B cell (primary cell): ENCODE measurements around the gene AKAP9.

ENCODE experiments used
- EZH2 ChIP-seq: IDR thresholded peaks from 2 replicates; pipeline ENCODE4 v1.6.1; 2012; ENCODE audit warnings: borderline replicate concordance, low read depth, mild to moderate bottlenecking, moderate library complexity, low read length; ENCODE audit not compliant: insufficient read depth, poor library complexity, severe bottlenecking
- TF ChIP-seq, protein P1 (sequence below): fragments of 200-600 bp; IDR thresholded peaks from one replicate; pipeline ENCODE4 v1.8.0; 2022; ENCODE audit warnings: antibody characterized with exemption, mild to moderate bottlenecking

DNA sequence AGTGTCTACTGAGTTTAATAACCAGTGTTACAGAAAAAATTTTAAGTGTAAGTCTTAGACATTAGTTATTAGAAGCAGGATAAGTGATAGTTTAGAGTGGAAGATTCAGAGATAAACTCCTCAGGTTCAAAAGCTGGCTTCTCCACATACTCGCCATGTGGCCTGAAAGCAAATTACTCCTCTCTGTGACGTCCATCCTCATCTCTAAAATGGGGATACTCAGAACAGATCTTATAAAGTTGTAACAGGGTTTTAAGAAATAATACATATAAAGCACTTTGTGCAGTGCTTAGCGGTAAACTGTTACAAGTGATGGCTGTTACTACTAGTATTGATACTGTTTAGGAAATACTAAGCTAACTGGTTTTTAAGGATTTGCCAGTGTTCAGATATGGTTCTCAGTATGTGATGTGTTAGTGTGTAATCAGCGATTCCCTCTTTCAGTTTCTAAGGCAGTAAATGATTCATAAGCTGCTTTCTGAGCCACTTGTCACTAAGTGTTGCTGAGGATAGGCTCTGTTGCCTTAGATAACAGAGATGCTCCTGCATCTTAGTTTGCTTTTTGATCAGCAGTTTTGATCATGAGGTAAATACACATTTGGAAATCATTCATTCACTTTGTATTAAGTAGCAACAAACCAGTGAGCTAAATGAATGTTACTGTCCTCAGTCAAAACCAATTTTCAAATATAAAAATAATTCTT lies 134.9 kb downstream of the AKAP9 start:
- TF ChIP-seq, protein P1, sequence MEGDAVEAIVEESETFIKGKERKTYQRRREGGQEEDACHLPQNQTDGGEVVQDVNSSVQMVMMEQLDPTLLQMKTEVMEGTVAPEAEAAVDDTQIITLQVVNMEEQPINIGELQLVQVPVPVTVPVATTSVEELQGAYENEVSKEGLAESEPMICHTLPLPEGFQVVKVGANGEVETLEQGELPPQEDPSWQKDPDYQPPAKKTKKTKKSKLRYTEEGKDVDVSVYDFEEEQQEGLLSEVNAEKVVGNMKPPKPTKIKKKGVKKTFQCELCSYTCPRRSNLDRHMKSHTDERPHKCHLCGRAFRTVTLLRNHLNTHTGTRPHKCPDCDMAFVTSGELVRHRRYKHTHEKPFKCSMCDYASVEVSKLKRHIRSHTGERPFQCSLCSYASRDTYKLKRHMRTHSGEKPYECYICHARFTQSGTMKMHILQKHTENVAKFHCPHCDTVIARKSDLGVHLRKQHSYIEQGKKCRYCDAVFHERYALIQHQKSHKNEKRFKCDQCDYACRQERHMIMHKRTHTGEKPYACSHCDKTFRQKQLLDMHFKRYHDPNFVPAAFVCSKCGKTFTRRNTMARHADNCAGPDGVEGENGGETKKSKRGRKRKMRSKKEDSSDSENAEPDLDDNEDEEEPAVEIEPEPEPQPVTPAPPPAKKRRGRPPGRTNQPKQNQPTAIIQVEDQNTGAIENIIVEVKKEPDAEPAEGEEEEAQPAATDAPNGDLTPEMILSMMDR, result no peak
- no peak for TF ChIP-seq EZH2
